K562 (cell line): ENCODE results near the gene RNU5D-1. TPM values are rescaled to one million over a fixed set of nuclear protein-coding genes. Genes with fewer than 3 reads are reported as not detected.

Experiments
- BCOR ChIP-seq: fragments of 450-650 bp; IDR thresholded peaks from 2 replicates; pipeline ENCODE4 v1.6.1; 2016
- ELF2 ChIP-seq: fragments of 250-450 bp; sonication (Bioruptor Pico); IDR thresholded peaks from 2 replicates; pipeline ENCODE4 v1.5.0; 2021; ENCODE audit warnings: mild to moderate bottlenecking
- ESRRB ChIP-seq: fragments of 250-450 bp; sonication (Bioruptor Pico); IDR thresholded peaks from 2 replicates; pipeline ENCODE4 v1.5.0; 2020; ENCODE audit warnings: mild to moderate bottlenecking, moderate library complexity, borderline replicate concordance
- JUN ChIP-seq, 2 experiments: sonication (generic) in 1 of 2; formaldehyde crosslinking in 1 of 2; IDR thresholded peaks; 2 replicates each; pipeline versions ENCODE4 v1.6.1 to v1.8.0; 2012 to 2022; ENCODE audit warnings: borderline replicate concordance in 2 of 2, mild to moderate bottlenecking in 2 of 2, improper control_type of control experiment in 1 of 2, low read depth in 1 of 2, low read length in 1 of 2, missing genetic modification reagents in 1 of 2
- NRF1 ChIP-seq, 2 experiments: fragments of 450-650 bp; IDR thresholded peaks in 1 of 2; conservative IDR thresholded peaks in 1 of 2; 2 replicates each; pipeline ENCODE4 v1.6.1; 2014; ENCODE audit warnings: mild to moderate bottlenecking in 2 of 2
- PCBP1 ChIP-seq: fragments of 200-400 bp; formaldehyde crosslinking; IDR thresholded peaks from 2 replicates; pipeline ENCODE4 v1.6.1; 2018; ENCODE audit warnings: mild to moderate bottlenecking, low read depth, low read length; ENCODE audit not compliant: poor library complexity, severe bottlenecking
- SMARCC2 ChIP-seq: fragments of 450-650 bp; IDR thresholded peaks from 2 replicates; pipeline ENCODE4 v1.6.1; 2017; ENCODE audit warnings: antibody characterized with exemption, moderate library complexity, mild to moderate bottlenecking, low read depth
- SRSF7 ChIP-seq: fragments of 200-400 bp; formaldehyde crosslinking; optimal IDR thresholded peaks from 2 replicates; pipeline ENCODE3; 2017; ENCODE audit warnings: mild to moderate bottlenecking, low read depth, low read length
- TBP ChIP-seq: optimal IDR thresholded peaks from 2 replicates; pipeline ENCODE3; 2011; ENCODE audit warnings: low read depth, low read length, improper control_type of control experiment
- THRAP3 ChIP-seq: fragments of 450-650 bp; IDR thresholded peaks from 2 replicates; pipeline ENCODE4 v1.6.1; 2016; ENCODE audit warnings: mild to moderate bottlenecking, inconsistent platforms, borderline replicate concordance
- ZFX ChIP-seq: sonication (generic); formaldehyde crosslinking; IDR thresholded peaks from 2 replicates; pipeline ENCODE4 v1.8.0; 2022; ENCODE audit warnings: mild to moderate bottlenecking, missing genetic modification reagents, moderate library complexity
- polyA plus RNA-seq, 8 experiments: library from polyadenylated mRNA; depleted of rRNA in 4 of 8; stranded (reverse) in 5 of 8; unstranded in 3 of 8; fragments of >200 nt; fragmentation: Nextera tagmentation in 2 of 8; fragmentation: Illumina TruSeq in 1 of 8; extraction: Ambion mirVana in 2 of 8; extraction: Trizol in 1 of 8; gene quantifications; 2 replicates each; pipeline versions ENCODE4 v1.2.1 to v1.2.3, GENCODE V29; 2011 to 2014; ENCODE audit warnings: inconsistent platforms in 1 of 8, missing spikeins in 1 of 8
- total RNA-seq, 7 experiments: library from RNA; depleted of rRNA in 6 of 7; stranded (reverse); fragments of >200 nt in 6 of 7; fragmentation: Illumina TruSeq in 2 of 7; extraction: Trizol in 2 of 7; gene quantifications; 2 replicates each; pipeline versions ENCODE4 v1.2.1 to v1.2.3, GENCODE V29; 2011 to 2021; ENCODE audit warnings: low replicate concordance in 1 of 7
- TF ChIP-seq, protein P1 (sequence below), 3 experiments: fragments of 200-800 bp in 1 of 3; fragments of 250-450 bp in 1 of 3; fragments of 450-650 bp in 1 of 3; sonication (Bioruptor Pico) in 1 of 3; sonication (Bioruptor generic) in 1 of 3; formaldehyde crosslinking in 1 of 3; IDR thresholded peaks; 2 replicates each; pipeline versions ENCODE4 v1.6.1 to v1.8.0; 2016 to 2022; ENCODE audit warnings: mild to moderate bottlenecking in 2 of 3, missing genetic modification characterization in 2 of 3, missing compliant biosample characterization in 1 of 3, moderate library complexity in 1 of 3
- TF ChIP-seq, protein P2 (sequence below): fragments of 250-450 bp; sonication (Bioruptor Pico); IDR thresholded peaks from 2 replicates; pipeline ENCODE4 v1.8.0; 2021; ENCODE audit warnings: borderline replicate concordance, mild to moderate bottlenecking, moderate library complexity; ENCODE audit not compliant: poor library complexity, severe bottlenecking
- TF ChIP-seq, protein P3 (sequence below), 2 experiments: IDR thresholded peaks in 1 of 2; conservative IDR thresholded peaks in 1 of 2; 2 replicates each; pipeline ENCODE4 v1.6.1; 2016; ENCODE audit warnings: low read depth in 2 of 2, mild to moderate bottlenecking in 1 of 2, missing compliant biosample characterization in 1 of 2, missing genetic modification characterization in 1 of 2, moderate library complexity in 1 of 2
- TF ChIP-seq, protein P4 (sequence below): IDR thresholded peaks from 2 replicates; pipeline ENCODE4 v1.6.1; 2011; ENCODE audit warnings: borderline replicate concordance, low read depth, mild to moderate bottlenecking, moderate library complexity, low read length; ENCODE audit not compliant: insufficient read depth, poor library complexity, severe bottlenecking

RNU5D-1 gene
- total and polyA plus RNA-seq, 9 of the 15 experiments (the other 6 are each of a cell fraction or from before 2014, with no cell fraction given) = under 0.01 TPM; not detected in 8

DNA sequence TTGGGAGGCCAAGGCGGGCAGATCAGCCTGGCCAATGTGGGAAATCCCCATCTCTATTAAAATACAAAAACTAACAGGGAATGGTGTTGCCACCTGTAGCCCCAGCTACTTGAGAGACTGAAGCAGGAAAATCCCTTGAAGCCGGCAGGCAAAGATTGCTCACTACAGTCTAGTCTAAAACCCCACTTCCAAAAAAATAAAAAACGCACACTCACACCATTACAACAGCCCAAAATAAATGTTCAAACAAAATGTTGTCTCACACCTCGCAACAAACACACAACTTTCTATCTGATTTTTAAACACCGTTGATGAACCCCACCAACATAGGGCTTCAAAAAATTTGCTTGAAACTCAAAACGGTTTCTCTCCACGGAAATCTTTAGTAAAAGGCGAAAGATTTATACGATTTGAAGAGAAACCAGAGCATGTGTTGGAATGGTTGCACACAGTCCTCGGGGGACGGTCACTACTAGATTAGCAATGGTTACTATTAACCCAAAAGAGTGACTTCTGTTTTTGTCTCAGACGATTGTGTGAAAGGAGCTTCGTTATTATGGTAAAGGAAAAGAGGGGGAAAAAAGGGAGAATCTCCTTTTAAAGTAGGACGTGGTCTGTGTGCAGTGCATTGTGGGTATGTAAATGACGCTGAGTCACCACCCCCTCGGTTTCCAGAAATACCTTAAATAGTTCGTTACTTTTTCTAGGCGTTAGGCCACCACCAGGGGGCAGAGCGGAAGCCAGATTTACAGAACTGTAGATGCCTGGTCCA is at the start of gene RNU5D-1 (continued):
- TF ChIP-seq, protein P1, sequence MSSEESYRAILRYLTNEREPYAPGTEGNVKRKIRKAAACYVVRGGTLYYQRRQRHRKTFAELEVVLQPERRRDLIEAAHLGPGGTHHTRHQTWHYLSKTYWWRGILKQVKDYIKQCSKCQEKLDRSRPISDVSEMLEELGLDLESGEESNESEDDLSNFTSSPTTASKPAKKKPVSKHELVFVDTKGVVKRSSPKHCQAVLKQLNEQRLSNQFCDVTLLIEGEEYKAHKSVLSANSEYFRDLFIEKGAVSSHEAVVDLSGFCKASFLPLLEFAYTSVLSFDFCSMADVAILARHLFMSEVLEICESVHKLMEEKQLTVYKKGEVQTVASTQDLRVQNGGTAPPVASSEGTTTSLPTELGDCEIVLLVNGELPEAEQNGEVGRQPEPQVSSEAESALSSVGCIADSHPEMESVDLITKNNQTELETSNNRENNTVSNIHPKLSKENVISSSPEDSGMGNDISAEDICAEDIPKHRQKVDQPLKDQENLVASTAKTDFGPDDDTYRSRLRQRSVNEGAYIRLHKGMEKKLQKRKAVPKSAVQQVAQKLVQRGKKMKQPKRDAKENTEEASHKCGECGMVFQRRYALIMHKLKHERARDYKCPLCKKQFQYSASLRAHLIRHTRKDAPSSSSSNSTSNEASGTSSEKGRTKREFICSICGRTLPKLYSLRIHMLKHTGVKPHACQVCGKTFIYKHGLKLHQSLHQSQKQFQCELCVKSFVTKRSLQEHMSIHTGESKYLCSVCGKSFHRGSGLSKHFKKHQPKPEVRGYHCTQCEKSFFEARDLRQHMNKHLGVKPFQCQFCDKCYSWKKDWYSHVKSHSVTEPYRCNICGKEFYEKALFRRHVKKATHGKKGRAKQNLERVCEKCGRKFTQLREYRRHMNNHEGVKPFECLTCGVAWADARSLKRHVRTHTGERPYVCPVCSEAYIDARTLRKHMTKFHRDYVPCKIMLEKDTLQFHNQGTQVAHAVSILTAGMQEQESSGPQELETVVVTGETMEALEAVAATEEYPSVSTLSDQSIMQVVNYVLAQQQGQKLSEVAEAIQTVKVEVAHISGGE (CRISPR knock-in tag; IDR thresholded peaks at IDR 0.05) = peak in 1 of 3 experiments; percentile 82; a peak in 2 of 6 replicates
- TF ChIP-seq, protein P2, sequence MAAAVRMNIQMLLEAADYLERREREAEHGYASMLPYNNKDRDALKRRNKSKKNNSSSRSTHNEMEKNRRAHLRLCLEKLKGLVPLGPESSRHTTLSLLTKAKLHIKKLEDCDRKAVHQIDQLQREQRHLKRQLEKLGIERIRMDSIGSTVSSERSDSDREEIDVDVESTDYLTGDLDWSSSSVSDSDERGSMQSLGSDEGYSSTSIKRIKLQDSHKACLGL (CRISPR knock-in tag) = no peak
- TF ChIP-seq, protein P3, sequence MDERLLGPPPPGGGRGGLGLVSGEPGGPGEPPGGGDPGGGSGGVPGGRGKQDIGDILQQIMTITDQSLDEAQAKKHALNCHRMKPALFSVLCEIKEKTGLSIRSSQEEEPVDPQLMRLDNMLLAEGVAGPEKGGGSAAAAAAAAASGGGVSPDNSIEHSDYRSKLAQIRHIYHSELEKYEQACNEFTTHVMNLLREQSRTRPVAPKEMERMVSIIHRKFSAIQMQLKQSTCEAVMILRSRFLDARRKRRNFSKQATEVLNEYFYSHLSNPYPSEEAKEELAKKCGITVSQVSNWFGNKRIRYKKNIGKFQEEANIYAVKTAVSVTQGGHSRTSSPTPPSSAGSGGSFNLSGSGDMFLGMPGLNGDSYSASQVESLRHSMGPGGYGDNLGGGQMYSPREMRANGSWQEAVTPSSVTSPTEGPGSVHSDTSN (CRISPR knock-in tag; IDR thresholded peaks at IDR 0.05; ENCODE audit: low read depth) = no peak
- TF ChIP-seq, protein P3 (tag; conservative IDR thresholded peaks at IDR 0.05; ENCODE audit: low read depth) = peak; percentile 67; the same call in 1 of the 2 replicates
- no peak for TF ChIP-seq TBP
- peak; percentile 91 for TF ChIP-seq ELF2 (CRISPR knock-in tag)
- peak; percentile 66 for TF ChIP-seq ZFX (CRISPR knock-in tag)
- no peak for TF ChIP-seq NRF1 (conservative IDR thresholded peaks at IDR 0.05 in 1 of 2, IDR thresholded peaks at IDR 0.05 in 1 of 2)
- peak; percentile 72 for TF ChIP-seq JUN (IDR thresholded peaks at IDR 0.05; ENCODE audit: borderline replicate concordance, low read depth, low read length)
- TF ChIP-seq JUN (CRISPR knock-in tag; IDR thresholded peaks at IDR 0.05; ENCODE audit: borderline replicate concordance) = peak; percentile 65; the same call in 1 of the 2 replicates
- TF ChIP-seq PCBP1 = no peak
- TF ChIP-seq SRSF7 = peak; percentile 93
- TF ChIP-seq ESRRB = peak; percentile 98
- TF ChIP-seq, protein P4, sequence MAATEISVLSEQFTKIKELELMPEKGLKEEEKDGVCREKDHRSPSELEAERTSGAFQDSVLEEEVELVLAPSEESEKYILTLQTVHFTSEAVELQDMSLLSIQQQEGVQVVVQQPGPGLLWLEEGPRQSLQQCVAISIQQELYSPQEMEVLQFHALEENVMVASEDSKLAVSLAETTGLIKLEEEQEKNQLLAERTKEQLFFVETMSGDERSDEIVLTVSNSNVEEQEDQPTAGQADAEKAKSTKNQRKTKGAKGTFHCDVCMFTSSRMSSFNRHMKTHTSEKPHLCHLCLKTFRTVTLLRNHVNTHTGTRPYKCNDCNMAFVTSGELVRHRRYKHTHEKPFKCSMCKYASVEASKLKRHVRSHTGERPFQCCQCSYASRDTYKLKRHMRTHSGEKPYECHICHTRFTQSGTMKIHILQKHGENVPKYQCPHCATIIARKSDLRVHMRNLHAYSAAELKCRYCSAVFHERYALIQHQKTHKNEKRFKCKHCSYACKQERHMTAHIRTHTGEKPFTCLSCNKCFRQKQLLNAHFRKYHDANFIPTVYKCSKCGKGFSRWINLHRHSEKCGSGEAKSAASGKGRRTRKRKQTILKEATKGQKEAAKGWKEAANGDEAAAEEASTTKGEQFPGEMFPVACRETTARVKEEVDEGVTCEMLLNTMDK = peak; percentile 89
- 0 out of 2 replicates have a peak, but pooled peaks have one; percentile 83 for TF ChIP-seq BCOR
- peak; percentile 53; the same call in 1 of the 2 replicates for TF ChIP-seq SMARCC2
- peak; percentile 99 for TF ChIP-seq THRAP3
